DOHH2 (cell line): ENCODE measurements around the gene UEVLD.
A peak's percentile ranks its signal among the peaks of the same experiment; 100 is the strongest.

Source experiments
- H3F3A ChIP-seq: fragments of 200-600 bp; sonication (generic), shearing (Covaris generic); 2 replicates; pipeline ENCODE4 v1.6.0; 2016; ENCODE audit warnings: antibody characterized with exemption, mild to moderate bottlenecking; ENCODE audit not compliant: control insufficient read depth, insufficient read depth
- H3K27ac ChIP-seq: fragments of 200-600 bp; sonication (generic); 2 replicates; pipeline ENCODE4 v1.5.1; 2014; ENCODE audit warnings: low read depth, mild to moderate bottlenecking, low read length, moderate library complexity
- H3K27me3 ChIP-seq: fragments of 200-600 bp; sonication (generic); 2 replicates; pipeline ENCODE4 v1.6.1; 2014; ENCODE audit warnings: mild to moderate bottlenecking, low read length, mixed read lengths; ENCODE audit not compliant: control insufficient read depth
- H3K36me3 ChIP-seq: fragments of 200-600 bp; sonication (generic); 2 replicates; pipeline ENCODE4 v1.6.1; 2014; ENCODE audit warnings: mild to moderate bottlenecking, low read length, moderate library complexity, mixed read lengths; ENCODE audit not compliant: control insufficient read depth
- H3K4me1 ChIP-seq: fragments of 200-600 bp; sonication (generic); 2 replicates; pipeline ENCODE4 v1.6.1; 2014; ENCODE audit warnings: mild to moderate bottlenecking, low read length, mixed read lengths; ENCODE audit not compliant: control insufficient read depth
- H3K4me2 ChIP-seq: fragments of 200-600 bp; sonication (generic); 2 replicates; pipeline ENCODE4 v1.6.0; 2014; ENCODE audit warnings: mild to moderate bottlenecking, low read length, moderate library complexity
- H3K4me3 ChIP-seq: fragments of 200-600 bp; sonication (generic); 2 replicates; pipeline ENCODE4 v1.5.1; 2014; ENCODE audit warnings: mild to moderate bottlenecking, low read length, mixed read lengths
- H3K79me2 ChIP-seq: fragments of 200-600 bp; sonication (generic); 2 replicates; pipeline ENCODE4 v1.6.1; 2014; ENCODE audit warnings: mild to moderate bottlenecking, low read length, mixed read lengths; ENCODE audit not compliant: control insufficient read depth
- H3K9me2 ChIP-seq: fragments of 200-600 bp; sonication (generic); replicated peaks from 2 replicates; pipeline ENCODE4 v1.6.1; 2014; ENCODE audit warnings: mild to moderate bottlenecking, low read length, mixed read lengths; ENCODE audit not compliant: control insufficient read depth
- H3K9me3 ChIP-seq: fragments of 200-600 bp; sonication (generic); 2 replicates; pipeline ENCODE4 v1.6.1; 2014; ENCODE audit warnings: antibody characterized with exemption, low read length, mixed read lengths; ENCODE audit not compliant: control insufficient read depth, insufficient read depth
- H4K20me1 ChIP-seq: fragments of 200-600 bp; sonication (generic); 2 replicates; pipeline ENCODE4 v1.6.0; 2014; ENCODE audit warnings: low read depth, mild to moderate bottlenecking, antibody characterized with exemption, low read length, moderate library complexity; ENCODE audit not compliant: control insufficient read depth, insufficient read depth
- EZH2phosphoT487 ChIP-seq: fragments of 200-600 bp; sonication (generic); IDR thresholded peaks from 2 replicates; pipeline ENCODE4 v1.6.1; 2017; ENCODE audit warnings: borderline replicate concordance, mild to moderate bottlenecking, antibody characterized with exemption, low read length, moderate library complexity, mixed read lengths
- TF ChIP-seq, protein P1 (sequence below): fragments of 200-600 bp; sonication (generic); IDR thresholded peaks from one replicate; pipeline ENCODE4 v1.5.1; 2014; ENCODE audit warnings: antibody characterized with exemption, mild to moderate bottlenecking, low read depth, low read length; ENCODE audit not compliant: poor library complexity, severe bottlenecking

The UEVLD gene

GRCh38 chr11:18526521-18527296, 61.8 kb downstream of the UEVLD start, which contains the start of gene TSG101:
TSG101 (minus strand) TSS chr11:18526942; CDS start chr11:18526816, 126 bp downstream.
- Histone ChIP-seq H3K4me2 (peak within 1 kb of the TSS; percentile 81), H3K9me2 (no peaks in the 10 kb centered on the region), H3K9me3 (no peaks in the 10 kb centered on the region), H4K20me1 (no peaks in the 10 kb centered on the region), H3F3A (peaks cover 13% of the 10 kb centered on the region), H3K79me2 (peaks cover 71% of the 10 kb centered on the region), H3K4me1 (peaks cover 46% of the 10 kb centered on the region), H3K27me3 (no peaks in the 10 kb centered on the region), H3K4me3 (peak within 1 kb of the TSS; percentile 85), H3K27ac (peak within 1 kb of the TSS; percentile 54), H3K36me3 (peaks cover 31% of the 10 kb centered on the region)
- no peak for TF ChIP-seq EZH2phosphoT487
- TF ChIP-seq, protein P1, sequence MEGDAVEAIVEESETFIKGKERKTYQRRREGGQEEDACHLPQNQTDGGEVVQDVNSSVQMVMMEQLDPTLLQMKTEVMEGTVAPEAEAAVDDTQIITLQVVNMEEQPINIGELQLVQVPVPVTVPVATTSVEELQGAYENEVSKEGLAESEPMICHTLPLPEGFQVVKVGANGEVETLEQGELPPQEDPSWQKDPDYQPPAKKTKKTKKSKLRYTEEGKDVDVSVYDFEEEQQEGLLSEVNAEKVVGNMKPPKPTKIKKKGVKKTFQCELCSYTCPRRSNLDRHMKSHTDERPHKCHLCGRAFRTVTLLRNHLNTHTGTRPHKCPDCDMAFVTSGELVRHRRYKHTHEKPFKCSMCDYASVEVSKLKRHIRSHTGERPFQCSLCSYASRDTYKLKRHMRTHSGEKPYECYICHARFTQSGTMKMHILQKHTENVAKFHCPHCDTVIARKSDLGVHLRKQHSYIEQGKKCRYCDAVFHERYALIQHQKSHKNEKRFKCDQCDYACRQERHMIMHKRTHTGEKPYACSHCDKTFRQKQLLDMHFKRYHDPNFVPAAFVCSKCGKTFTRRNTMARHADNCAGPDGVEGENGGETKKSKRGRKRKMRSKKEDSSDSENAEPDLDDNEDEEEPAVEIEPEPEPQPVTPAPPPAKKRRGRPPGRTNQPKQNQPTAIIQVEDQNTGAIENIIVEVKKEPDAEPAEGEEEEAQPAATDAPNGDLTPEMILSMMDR, result peak; percentile 11

DNA sequence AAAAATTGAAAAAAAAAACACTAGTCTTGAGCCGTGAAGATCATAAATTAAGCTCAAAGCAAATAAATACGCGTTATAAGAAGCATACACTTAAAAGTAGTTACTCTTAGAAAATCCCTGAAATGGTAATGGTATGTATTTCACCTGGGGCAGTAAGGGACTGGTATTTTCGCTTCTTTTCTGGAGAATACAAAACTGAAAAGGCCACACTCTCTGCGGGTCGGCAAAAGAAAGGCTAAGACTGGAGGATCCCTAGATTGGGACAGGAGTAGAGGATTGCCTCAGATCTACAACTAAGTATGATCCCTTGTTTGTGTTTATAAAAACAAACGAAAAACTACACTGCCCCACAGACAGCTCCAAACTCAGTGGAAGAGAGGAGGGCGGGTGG, 62.4 kb downstream of the UEVLD start:
- Histone ChIP-seq H3K4me1 (peaks cover 43% of the 10 kb centered on the region), H3K27me3 (no peaks in the 10 kb centered on the region), H3K4me2 (peak overlapping the region; percentile 81), H3K9me3 (no peaks in the 10 kb centered on the region), H3K79me2 (peaks cover 77% of the 10 kb centered on the region), H3K9me2 (no peaks in the 10 kb centered on the region), H3K4me3 (peak overlapping the region; percentile 85), H4K20me1 (no peaks in the 10 kb centered on the region), H3K36me3 (peaks cover 30% of the 10 kb centered on the region), H3F3A (peaks cover 13% of the 10 kb centered on the region), H3K27ac (peak overlapping the region; percentile 54)
- TF ChIP-seq, protein P1, result no peak
- no peak for TF ChIP-seq EZH2phosphoT487

GRCh38 chr11:18524248-18524647, 64.3 kb downstream of the UEVLD start:
- TF ChIP-seq, protein P1, result no peak
- TF ChIP-seq EZH2phosphoT487, result no peak
- H3K27me3 ChIP-seq, result no peaks in the 10 kb centered on the region
- H3K4me3 ChIP-seq, result no peak overlapping the region
- peaks cover 89% of the 10 kb centered on the region for H3K79me2 ChIP-seq
- H3K4me1 ChIP-seq, result peaks cover 28% of the 10 kb centered on the region
- H3K27ac ChIP-seq, result no peak overlapping the region
- peaks cover 2% of the 10 kb centered on the region; the same call in 1 of the 2 replicates for H3F3A ChIP-seq
- peaks cover 26% of the 10 kb centered on the region for H3K36me3 ChIP-seq
- H3K9me2 ChIP-seq, result no peaks in the 10 kb centered on the region
- H3K9me3 ChIP-seq, result no peaks in the 10 kb centered on the region
- H4K20me1 ChIP-seq, result no peaks in the 10 kb centered on the region
- H3K4me2 ChIP-seq, result 0 out of 2 replicates have a peak overlapping the region, but pooled peaks have one; percentile 11
